ENCODE data around the gene RDM1.

- TF ChIP-seq CTCF (IDR thresholded peaks at IDR 0.05) (no peak), REST (IDR thresholded peaks at IDR 0.05; ENCODE audit: insufficient read depth in 1 of 2, low read depth in 2 of 2, low read length in 1 of 2) (no peak), POLR2AphosphoS5 (IDR thresholded peaks at IDR 0.05; ENCODE audit: low read depth, low read length) (no peak)
Measured at GRCh38 chr17:35870906-35871819, 59.4 kb downstream of the RDM1 start.
